Measurements from ENCODE around the gene GDF2. TPM values are rescaled to one million over a fixed set of nuclear protein-coding genes. Genes with fewer than 3 reads are reported as not detected.

Gene GDF2
- polyA plus RNA-seq, 1 experiment: not detected

DNA sequence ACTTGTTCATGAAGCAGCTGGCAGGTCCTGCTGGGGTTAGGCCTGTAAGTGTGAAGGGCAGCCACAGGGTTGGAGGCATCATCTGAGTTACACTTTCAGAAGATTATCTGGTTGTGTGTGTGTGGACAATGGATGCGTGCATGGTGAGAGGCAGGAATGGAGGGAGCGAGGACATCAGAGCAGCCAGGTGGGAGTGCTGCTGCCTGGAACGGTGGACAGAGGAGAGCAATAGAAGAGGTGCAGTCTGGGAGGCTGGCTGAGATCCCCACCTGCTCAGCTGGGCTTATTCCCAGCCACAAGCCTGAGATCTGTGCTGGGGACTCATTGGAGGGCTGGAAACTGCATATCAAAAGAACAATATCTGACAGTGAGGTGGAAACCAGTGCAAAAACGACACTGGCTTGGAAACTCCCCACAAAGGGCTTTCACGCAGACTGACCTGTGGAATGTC is 44.0 kb downstream of the GDF2 start:
- Histone ChIP-seq H3K9me3 (ENCODE audit: control insufficient read depth, insufficient read depth, low read length) (no peaks in the 10 kb centered on the region), H3K27me3 (ENCODE audit: control insufficient read depth, insufficient read depth, low read length) (peaks cover 27% of the 10 kb centered on the region), H3K4me3 (ENCODE audit: low read depth, low read length) (no peak overlapping the region), H3K27ac (ENCODE audit: low read depth, low read length) (no peak overlapping the region)
- no peak for DNase-seq (ENCODE audit: low read depth, low spot score)
- POLR2A ChIA-PET: no interaction called here
- TF ChIP-seq CTCF (IDR thresholded peaks at IDR 0.05; ENCODE audit: low read depth, low read length): no peak
- CTCF ChIA-PET: no interaction called here

DNA sequence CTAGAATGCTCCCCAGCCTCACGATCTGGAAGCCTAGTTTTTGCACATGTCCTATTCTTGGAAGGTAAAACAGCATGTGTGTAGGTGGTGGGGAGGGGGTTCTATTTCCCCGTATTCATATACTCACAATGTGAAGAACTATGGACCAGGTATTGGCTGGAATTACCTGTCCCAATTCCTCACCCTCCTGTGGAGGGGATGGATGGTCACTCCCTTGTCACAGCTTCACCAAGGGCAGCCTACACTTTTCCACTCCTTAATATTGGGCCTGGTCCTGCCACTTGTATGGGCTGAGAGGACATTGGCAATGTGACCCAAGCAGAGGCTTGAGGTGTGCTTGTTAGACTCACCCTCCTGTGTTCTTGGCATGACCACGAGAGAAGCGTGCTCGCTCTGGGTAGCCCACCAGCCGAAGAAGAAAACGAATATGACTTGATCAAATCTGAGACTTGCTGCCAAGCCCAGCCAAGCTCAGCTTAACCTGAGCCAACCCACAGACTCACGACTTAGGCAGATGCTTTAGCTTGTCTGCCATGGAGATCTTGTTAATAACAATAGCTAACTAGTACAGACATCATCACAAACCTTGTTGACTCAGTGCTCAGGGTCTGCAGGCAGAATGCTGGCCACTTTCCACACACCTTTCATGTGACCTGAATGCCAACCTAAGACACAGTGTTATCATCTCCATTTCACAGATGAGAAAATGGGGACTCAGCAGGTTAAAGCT is 44.6 kb downstream of the GDF2 start:
- no peak for DNase-seq (ENCODE audit: low read depth, low spot score)
- H3K27ac ChIP-seq (ENCODE audit: low read depth, low read length): no peak overlapping the region
- peaks cover 27% of the 10 kb centered on the region for H3K27me3 ChIP-seq (ENCODE audit: control insufficient read depth, insufficient read depth, low read length)
- no peak for TF ChIP-seq CTCF (IDR thresholded peaks at IDR 0.05; ENCODE audit: low read depth, low read length)
- no peak overlapping the region for H3K4me3 ChIP-seq (ENCODE audit: low read depth, low read length)
- H3K9me3 ChIP-seq (ENCODE audit: control insufficient read depth, insufficient read depth, low read length): no peaks in the 10 kb centered on the region
- CTCF ChIA-PET: interaction anchor here (0.7 kb wide), 1 partner anchor 9 kb away, joined by 3 read pairs; no protein-coding TSS in a partner anchor
- POLR2A ChIA-PET: no interaction called here

GRCh38 chr10:47367646-47368045 is 45.4 kb downstream of the GDF2 start:
- CTCF ChIA-PET: interaction anchor here (0.7 kb wide), 1 partner anchor 10 kb away, joined by 3 read pairs; no protein-coding TSS in a partner anchor
- POLR2A ChIA-PET: no interaction called here
- Histone ChIP-seq H3K27me3 (ENCODE audit: control insufficient read depth, insufficient read depth, low read length) (peaks cover 29% of the 10 kb centered on the region), H3K9me3 (ENCODE audit: control insufficient read depth, insufficient read depth, low read length) (no peaks in the 10 kb centered on the region), H3K4me3 (ENCODE audit: low read depth, low read length) (no peak overlapping the region), H3K27ac (ENCODE audit: low read depth, low read length) (no peak overlapping the region)
- no peak for TF ChIP-seq CTCF (IDR thresholded peaks at IDR 0.05; ENCODE audit: low read depth, low read length)
- no peak for DNase-seq (ENCODE audit: low read depth, low spot score)

GRCh38 chr10:47368431-47369180 is 46.4 kb downstream of the GDF2 start:
- Histone ChIP-seq H3K4me3 (ENCODE audit: low read depth, low read length) (no peak overlapping the region), H3K27me3 (ENCODE audit: control insufficient read depth, insufficient read depth, low read length) (peaks cover 28% of the 10 kb centered on the region), H3K27ac (ENCODE audit: low read depth, low read length) (no peak overlapping the region), H3K9me3 (ENCODE audit: control insufficient read depth, insufficient read depth, low read length) (no peaks in the 10 kb centered on the region)
- ChIA-PET POLR2A (no interaction called here), CTCF (no interaction called here)
- no peak for TF ChIP-seq CTCF (IDR thresholded peaks at IDR 0.05; ENCODE audit: low read depth, low read length)
- DNase-seq (ENCODE audit: low read depth, low spot score): no peak

Data from AG04450 (cell line).